HG02885 (cell line): ENCODE results near the gene PLEKHM3.
"Not testable (repeated sequence)": the region's sequence is repeated elsewhere in the genome, so short reads cannot be mapped to it uniquely, and the experiment has no call there.

Experiments
- ATAC-seq: cut with Tn5 transposase; IDR thresholded peaks from one replicate; pipeline ENCODE4 v1.9.1; 2021; ENCODE audit warnings: mild to moderate bottlenecking; ENCODE audit not compliant: unreplicated experiment, poor library complexity

The PLEKHM3 gene

DNA sequence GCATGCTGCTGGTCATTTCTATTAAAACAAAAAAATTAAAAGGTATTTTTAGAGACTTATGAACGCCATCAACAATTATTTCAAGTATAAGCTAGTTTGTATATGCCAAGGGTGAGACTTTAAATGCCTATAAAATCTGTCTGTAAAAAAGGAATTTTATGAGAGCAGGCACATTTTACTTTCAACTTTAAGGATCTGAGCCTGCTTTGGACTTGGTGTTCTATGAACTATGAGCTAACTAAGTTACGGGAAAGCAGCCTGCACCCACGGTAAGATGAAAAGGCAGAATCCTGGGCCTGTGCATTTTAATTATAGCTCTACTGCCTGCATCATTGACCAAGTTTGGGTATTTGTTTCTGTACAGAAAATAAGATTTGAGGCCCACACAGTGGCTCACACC is 95.4 kb downstream of the PLEKHM3 start:
- ATAC-seq, result no peak

DNA sequence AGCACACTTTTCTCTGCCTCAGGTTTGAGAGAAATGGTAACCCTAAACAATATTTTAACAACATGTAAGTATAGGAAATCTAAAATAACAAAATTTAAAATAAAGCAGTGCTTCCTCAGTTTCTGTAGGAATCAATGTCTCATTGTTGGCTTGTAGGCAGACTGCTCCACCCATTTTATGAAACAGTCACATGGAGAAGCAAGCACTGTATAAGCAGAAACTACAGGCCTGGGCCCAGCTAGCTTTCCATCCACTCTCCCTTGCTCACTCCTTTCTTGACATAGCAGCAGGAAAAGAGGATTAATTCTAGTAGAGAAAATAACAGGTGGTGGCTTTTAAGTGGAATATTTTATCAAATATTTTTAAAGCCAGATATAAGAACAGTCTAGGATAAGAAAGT is 97.2 kb downstream of the PLEKHM3 start:
- ATAC-seq, result no peak

DNA sequence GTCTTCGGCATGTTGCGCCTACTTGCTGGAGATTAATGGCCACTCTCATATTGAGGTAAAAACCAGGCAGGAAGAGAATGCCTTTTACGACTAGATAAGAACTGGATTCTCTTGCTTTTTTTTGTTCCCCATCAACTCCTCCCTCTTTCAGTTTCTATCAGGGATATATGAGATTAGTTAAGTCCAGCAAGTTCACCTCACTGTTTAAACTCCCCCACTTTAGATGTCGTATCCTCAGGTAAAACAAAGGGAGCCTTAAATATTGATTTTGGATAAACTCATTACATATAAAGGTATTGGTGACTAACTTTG is 98.4 kb downstream of the PLEKHM3 start:
- ATAC-seq, result no peak

DNA sequence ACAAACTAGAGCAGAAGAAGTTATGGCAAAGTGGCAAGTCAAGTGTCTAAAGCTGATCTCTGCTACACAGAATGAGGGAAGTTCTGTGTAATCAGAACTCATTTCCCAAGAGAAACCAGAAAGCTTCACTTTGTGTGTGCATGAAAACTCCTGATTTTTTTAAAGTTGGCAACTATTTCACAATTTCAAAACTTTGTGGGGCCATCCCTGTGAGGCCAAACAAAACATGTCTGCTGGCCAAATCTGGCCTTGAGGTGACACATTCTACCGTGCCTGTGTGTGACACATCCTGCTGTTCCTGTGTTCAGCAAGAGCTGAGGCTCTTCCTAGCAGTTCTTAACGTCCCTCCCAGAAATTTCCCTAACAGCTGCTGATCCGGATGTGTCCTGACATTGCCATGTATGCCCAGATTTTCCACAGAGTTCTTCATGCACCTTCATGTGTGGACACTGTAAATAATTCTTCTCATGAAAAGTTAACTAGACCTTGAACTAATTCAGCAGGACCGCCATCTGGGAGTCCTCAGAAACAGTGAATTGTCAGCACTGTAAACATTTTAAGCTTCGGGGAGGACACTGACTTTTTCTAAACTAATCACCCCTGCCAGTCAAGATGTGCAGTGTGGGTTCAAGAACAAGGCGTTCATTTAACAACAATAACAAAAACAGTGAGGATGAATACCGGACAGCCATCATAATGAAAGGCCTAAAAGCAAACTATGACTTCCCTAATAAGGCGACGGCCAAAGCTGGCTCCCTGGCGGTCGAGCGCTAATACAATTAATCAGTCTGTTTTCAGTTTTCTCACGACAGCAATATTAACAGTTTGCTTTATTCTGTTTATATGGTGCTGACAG is 99.0 kb downstream of the PLEKHM3 start:
- no peak for ATAC-seq

DNA sequence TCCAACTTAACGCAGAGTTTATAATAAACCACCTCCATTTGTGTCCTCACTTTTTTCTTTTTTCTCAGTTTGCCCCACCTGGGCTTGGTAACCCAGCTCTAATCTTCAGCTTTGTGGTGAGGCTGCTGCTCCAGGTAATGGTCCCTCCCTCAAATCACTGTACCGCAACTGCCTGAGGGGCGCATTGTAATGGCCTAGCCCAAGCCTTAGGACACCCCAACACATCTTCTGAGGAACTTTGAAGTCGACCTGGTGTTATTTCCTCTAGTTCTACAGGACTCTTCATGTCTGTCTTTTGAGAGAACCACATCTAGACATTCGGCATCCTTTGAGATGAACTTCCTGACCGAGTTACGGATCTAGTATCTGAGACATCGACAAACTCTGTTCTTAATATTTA is 99.7 kb downstream of the PLEKHM3 start:
- no peak for ATAC-seq

DNA sequence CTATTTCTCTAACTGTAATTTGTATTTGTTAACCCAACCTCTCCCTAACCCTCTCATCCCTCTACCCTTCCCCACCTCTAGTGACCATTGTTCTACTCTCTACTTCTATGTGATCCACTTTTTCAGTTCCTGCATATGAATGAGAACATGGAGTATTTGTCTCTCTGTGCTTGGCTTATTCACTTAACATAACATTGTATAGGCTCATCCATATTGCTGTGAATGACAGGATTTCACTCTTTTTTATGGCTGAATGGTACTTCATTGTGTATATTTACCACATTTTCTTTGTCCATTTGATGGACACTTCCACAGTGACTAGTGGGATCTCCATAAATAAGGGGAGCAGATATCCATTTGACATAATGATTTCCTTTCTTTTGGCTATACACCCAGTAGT is 103.7 kb downstream of the PLEKHM3 start:
- ATAC-seq, result no peak

DNA sequence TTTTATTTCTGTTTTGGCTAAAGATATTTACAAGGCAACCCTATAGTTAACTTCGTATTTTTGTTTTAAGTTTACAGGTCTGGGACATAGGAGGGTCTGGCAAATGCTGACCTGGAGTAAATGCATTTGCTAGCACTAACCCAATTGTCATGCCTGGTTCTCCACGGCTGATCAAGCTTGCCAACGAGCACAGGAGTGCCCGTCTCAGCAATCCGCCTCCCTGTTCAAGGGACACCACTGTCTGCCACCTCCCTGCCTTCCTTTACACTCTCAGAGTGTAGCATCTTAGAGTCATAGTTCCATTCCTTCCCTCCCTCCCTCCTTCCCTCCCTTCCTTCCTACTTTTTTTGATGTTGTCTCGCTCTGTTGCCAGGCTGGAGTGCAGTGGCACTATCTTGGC is 104.6 kb downstream of the PLEKHM3 start:
- ATAC-seq, result no peak

DNA sequence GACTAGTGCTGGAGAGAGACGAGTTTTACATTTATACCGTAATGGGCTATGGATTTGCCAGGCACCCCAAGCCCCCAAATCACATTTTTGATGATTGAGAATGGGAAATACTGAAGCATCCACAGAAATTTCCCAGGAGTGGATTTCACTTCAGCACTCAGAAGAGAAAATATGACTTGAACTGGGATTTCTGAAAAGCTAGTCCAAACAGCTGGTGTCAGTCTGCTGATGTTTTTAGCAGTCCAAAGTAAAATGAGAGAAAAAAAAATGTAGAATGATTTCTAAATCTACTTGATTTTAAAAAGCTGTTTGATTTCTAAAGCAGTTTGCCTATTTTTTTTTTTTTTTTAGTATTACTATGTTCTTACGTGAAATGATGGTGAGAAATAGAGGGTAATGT is 105.0 kb downstream of the PLEKHM3 start:
- ATAC-seq, result no peak

DNA sequence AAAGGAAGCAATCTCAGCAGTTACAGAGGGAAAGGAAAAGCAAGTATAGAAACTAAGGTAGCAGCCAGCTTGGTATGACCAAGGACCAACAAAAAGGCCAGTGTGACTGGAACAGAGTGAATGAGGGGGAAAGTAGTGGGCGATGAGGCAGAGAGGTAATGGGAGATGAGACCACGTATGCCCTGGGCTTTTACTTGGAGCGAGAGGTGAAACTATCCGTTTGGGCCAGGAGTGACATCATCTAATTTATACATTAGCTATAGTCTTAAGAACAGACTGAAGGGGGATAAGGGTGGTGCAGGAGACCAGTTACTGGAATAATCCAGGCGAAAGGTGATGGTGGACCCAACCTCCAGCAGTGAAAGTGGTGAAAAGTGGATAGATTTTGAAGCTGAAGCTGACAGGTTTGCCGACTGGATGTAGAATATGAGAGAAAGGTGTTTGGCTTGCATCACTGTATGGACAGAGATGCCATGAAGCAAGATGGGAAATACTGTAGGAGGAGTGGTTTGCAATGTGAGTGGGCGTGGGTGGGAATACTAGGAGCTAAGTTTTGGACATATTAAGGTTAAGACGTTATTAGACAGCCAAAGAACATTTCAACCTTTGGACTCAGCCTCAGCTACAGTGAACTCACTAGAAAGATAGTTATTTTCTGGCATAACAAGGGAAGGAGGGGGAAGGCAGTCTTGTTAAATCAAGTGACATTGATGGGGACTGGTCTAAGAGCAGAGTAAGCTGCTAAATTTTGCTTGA is 106.0 kb downstream of the PLEKHM3 start:
- ATAC-seq, result no peak

DNA sequence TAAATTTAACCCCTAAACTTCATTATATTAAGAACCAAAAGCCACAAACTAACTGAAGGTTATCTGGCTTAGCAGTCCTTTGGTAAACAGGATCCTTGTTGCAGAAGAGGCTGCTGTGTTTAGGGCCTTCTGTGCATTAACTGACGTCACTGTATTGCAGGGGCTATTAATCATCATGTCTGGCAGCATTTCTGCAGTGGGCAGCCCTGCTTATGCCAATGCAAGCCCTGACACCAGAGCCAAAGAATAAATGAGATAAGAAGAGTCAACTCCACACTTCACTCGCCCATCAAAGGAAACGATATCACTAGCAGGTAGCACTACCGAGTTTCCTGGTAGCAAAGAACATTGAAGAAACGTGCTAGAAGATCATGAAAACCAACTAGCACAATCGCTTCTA is 110.6 kb downstream of the PLEKHM3 start:
- no peak for ATAC-seq

DNA sequence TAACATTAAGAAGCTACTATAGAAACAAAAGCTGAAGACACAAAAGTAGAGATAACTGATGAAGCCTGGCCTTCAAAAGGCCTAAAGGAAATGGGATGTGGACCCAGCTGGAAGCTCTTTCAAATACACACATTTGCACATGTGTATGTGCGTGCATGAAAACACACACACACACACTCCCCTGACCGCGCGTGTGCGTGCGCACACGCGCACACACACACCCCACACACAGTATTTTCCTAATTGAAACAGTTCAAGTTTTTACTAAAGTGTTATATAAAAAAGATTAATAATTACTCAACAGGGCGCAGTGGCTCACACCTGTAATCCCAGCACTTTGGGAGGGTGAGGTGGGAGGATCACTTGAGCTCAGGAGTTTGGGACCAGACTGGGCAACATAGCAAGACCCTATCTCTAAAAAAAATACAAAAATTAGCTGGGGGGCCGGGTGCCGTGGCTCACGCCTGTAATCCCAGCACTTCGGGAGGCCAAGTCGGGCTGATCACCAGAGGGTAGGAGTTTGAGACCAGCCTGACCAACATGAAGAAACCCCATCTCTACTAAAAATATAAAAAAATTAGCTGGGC is 111.5 kb downstream of the PLEKHM3 start:
- ATAC-seq, result no peak

DNA sequence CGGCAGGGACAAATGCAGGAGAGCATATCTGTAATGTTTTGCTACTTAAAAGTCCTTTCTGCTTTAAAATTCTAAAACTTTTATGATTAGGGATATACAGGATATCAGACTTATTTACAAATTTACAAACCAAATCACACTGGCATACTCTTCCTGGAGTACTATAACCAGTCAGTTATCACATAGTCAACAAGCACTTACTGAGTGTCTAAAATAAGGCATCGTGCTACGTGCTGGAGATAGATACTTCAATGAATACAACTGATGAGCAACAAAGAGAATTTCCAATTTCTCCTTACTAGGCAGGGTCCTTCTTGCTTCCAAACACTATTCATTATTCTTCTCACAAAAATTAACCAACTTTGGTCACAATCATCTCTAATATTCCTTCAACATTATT is 113.5 kb downstream of the PLEKHM3 start:
- no peak for ATAC-seq

DNA sequence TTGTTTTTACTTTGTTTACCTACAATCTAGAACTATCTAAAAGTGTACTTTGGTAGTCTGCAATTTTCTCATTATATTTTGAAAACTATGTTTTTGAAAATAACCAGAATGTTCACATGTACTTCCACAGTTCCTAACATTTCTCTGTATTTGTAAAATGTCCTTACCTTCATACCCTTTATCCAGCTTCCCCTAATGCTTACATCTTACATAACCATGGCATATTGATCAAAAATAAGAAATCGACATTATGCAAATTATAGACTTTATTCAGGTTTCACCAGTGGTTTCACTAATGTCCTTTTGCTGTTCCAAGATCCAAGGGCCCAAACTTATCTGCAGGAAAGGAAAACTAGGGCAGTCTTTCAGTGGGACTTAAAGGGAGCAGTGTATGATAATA is 114.1 kb downstream of the PLEKHM3 start:
- no peak for ATAC-seq

DNA sequence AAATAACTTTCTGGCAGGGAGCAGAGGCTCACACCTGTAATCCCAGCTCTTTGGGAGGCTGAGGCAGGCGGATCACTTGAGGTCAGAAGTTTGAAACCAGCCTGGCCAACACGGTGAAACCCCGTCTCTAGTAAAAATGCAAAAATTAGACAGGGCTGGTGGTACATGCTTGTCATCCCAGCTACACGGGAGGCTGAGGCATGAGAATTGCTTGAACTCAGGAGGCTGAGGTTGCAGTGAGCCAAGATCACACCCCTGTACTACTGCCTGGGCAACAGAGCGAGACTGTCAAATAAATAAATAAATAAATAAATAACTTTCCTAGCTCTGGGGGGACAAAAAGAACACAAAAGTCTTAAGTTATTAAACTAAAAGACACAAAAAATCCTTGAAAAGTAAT is 118.8 kb downstream of the PLEKHM3 start:
- not testable (repeated sequence) for ATAC-seq

DNA sequence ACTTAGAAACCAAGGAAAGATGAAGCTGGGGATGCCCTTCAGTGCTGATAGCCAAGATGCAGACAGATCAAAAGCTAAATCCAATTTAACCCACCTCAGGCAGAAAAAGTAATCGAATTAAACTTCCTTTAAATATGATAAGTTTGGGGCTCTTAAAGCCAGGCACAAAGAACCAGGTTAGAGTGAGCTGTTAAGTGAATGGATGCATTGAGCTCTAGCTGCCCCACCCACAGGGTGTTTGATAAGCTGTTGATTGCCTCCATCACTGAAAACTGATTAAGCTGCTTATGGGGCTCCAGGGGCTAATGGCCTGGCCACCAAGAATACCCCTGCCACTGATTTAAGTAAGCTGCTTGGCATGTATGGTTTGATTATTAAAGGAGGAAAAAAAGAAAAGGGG is 119.8 kb downstream of the PLEKHM3 start:
- no peak for ATAC-seq

DNA sequence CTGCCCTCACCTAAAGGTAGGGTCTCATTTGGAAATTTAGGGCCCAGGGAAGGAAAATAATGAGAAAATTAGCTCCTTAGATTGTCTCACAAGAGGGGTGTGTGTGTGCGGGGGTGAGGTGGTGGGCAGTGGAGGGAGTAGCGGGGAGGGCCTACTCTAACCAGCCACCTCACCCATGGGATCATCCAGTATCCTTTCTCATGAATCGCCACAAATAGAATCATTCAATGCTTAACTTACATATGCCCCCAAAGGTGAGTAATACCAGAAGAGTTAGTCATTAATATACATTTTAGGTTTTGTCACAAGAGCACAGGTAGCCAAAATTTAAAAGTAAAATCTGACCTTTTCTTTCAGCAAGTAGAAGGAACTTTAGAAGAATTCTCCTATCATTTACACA is 122.1 kb downstream of the PLEKHM3 start:
- ATAC-seq, result no peak

DNA sequence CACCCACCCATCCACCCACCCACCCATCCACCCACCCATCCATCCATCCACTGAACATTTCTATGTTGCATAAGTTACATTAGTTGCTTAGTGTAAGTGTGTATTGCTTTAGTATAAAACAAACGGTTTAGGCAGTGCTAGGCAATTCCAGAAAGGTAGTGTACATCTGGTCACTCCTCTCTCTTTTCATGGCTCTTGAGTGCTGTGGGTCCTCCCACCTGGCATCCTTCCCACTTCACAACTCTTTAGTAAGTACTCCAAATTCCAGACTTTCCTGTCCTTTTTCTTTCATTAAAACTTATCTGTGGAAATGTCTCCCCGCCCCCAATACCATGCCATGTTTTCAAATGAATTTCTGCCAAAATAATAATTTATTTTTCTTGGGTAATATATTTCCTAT is 122.5 kb downstream of the PLEKHM3 start:
- ATAC-seq, result no peak

DNA sequence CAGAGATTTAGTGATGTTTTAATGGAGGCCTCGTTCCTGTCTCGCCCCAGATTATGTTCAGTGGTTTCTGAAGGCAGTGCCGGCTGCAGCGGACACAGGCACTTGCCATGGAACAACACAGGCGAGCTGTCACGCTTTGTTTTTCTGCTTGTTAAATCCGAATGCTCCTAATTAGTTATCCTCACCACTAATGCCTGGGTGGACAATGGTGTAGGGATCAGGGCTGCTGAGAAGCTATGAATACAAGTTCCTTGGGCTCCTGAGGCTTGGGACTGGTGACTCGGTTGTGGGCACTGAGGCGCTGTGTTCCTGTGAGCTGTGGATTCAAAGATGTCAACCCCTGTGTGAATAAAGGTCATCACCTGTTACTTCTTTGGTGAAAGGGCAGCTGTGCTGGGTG is 123.5 kb downstream of the PLEKHM3 start:
- ATAC-seq, result no peak

DNA sequence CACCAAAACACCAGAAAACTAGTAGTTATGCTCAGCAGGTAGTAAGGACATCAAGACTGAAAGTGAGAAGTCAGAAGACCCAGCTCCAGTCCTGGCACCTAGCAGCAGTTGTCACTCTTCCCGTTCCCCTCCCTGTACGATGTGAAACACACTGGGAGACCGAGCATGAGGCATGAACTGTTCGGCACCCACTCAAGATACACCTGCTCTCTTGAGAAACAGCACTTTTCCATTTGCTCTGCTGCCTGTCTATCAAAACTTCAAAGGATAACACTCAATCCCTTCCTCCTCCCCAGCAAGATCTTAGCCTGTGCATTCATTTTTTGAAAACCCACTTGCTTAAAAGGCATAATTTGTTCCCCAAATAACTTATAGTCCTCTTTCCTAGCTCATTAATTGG is 123.9 kb downstream of the PLEKHM3 start:
- ATAC-seq, result no peak

DNA sequence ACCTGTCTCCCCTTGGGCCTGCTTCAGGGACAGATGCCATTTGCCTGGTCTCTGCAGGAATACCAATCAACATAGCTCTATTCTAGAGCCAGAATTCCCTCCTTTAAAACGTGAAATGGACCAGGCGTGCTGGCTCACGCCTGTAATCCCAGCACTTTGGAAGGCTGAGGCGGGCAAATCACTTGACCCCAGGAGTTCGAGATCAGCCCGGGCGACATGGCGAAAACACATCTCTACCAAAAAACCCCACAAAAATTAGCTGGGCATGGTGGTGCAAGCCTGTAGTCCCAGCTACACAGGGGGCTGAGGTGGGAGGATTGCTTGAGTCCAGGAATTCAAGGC is 127.0 kb downstream of the PLEKHM3 start:
- no peak for ATAC-seq

DNA sequence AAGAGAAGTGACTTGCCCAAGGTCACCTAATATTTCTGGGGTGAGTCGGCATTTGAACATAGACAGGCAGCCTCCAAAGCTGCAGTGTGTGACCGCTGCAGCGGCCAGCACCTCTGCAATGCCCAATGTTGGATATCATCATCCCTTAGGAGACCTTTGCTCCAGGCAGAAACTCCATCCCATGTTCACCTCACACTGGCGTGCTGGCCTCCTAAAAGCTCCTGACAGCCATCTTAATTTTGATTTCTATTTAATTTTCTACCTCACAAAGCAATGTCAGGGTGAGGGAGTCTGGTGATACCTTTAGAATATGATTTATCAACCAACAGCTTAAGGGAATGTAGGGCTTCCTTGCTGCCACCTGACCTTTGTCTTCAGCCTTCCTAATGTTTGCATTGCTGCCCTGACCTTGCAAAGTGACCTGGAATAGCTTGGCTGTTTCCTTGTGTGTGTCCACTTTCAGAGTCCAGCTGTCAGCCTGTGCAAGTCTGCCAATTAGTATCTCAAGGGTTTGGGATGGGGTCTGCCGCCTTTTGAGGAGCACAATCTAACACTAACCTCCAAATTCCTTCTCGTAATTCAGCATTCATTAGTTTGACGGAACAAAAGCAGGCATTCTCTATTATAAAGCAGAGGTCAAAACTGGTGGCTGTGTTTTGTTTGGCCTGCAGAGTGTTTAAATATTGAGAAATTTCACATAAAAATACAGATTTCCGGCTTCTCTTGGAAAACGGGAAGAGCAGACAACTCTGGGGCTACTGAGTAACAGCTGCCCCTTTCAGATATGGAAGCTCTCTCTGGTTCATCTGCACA is 127.6 kb downstream of the PLEKHM3 start:
- no peak for ATAC-seq
